ENCODE measurements around the gene LAYN.

DNA sequence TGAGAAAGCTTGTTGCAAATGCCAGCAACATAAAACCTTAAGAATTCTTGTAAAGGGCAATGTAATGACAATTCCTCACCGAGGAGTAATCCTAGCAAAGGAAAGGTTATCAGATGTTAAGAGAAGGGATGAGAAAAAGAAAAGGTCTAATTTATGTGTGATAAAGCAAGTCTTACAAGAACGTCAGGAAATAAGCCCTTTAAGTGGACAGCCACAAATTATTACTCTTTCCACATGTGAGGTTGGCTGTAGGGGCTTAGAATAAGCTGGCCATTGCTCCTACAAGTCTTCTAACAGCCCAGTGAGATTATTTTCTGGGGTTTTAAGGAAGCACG, 9.3 kb downstream of the LAYN start:
- TF ChIP-seq, protein P1, sequence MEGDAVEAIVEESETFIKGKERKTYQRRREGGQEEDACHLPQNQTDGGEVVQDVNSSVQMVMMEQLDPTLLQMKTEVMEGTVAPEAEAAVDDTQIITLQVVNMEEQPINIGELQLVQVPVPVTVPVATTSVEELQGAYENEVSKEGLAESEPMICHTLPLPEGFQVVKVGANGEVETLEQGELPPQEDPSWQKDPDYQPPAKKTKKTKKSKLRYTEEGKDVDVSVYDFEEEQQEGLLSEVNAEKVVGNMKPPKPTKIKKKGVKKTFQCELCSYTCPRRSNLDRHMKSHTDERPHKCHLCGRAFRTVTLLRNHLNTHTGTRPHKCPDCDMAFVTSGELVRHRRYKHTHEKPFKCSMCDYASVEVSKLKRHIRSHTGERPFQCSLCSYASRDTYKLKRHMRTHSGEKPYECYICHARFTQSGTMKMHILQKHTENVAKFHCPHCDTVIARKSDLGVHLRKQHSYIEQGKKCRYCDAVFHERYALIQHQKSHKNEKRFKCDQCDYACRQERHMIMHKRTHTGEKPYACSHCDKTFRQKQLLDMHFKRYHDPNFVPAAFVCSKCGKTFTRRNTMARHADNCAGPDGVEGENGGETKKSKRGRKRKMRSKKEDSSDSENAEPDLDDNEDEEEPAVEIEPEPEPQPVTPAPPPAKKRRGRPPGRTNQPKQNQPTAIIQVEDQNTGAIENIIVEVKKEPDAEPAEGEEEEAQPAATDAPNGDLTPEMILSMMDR (IDR thresholded peaks at IDR 0.05; ENCODE audit: low read depth, low read length), result no peak
- no peak for TF ChIP-seq POLR2A (IDR thresholded peaks at IDR 0.05; ENCODE audit: extremely low read depth, insufficient read length)
